GM08714 (cell line): ENCODE data around the gene E2F7.
A peak's percentile ranks its signal among the peaks of the same experiment; 100 is the strongest.
"Not testable (repeated sequence)": the region's sequence is repeated elsewhere in the genome, so short reads cannot be mapped to it uniquely, and the experiment has no call there.

Source experiments
- H3K4me3 ChIP-seq: fragments of 200-500 bp; sonication (Bioruptor generic); 2 replicates; pipeline ENCODE4 v1.5.1; 2014; ENCODE audit warnings: mild to moderate bottlenecking, low read length, inconsistent platforms
- ZNF274 ChIP-seq: IDR thresholded peaks from 2 replicates; pipeline ENCODE4 v1.6.1; 2012; ENCODE audit warnings: mild to moderate bottlenecking, low read depth, low read length

E2F7 gene

DNA sequence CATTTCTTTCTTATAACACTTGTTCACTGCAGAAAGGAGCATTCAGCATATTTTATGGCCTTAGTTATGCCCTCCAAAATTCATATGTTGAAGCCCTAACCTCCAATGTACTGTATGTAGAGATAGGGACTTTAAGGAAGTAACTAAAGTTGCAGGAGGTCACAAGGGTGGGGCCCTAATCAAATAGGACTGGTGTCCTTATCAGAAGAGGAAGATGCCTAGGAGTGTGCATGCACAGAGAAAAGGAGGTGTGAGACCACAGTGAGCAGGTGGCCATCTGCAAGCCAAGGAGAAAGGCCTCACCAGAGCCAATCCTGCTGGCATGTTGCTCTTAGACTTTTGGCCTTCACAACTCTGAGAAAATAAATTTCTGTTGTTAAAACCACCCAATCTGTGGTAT lies 12.9 kb upstream of the E2F7 start:
- no peak for TF ChIP-seq ZNF274
- H3K4me3 ChIP-seq = no peak overlapping the region

DNA sequence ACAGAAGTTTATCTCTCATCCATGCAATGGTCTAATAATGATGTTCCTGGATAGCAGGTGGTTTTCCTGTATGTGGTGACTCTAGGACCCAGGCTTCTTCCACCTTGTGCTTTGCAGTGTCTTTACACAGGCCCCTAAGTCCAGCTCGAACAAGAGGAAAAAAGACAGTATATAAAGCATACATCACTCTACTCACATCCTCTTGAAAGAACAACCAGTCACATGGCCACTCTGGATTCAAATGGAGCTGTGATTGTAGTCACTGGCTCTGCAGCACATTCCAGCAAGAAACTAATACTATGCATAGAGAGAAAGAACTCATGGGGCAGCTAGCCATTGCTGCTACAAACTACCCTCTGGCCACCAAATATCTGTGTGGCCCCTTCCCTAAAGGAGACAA lies 11.5 kb upstream of the E2F7 start:
- H3K4me3 ChIP-seq = no peak overlapping the region
- TF ChIP-seq ZNF274 = no peak

DNA sequence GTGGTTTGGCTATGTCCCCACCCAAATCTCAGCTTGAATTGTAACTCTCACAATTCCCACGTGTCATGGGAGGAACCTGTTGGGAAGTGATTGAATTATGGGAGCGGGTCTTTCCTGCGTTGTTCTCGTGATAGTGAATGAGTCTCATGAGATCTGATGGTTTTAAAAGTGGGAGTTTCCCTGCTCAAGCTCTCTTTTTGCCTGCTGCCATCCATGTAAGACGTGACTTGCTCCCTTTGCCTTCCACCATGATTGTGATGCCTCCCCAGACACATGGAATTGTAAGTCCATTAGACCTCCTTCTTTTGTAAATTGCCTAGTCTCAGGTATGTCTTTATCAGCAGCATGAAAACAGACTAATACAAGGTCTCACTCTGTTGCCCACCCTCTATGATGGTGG lies 8.5 kb upstream of the E2F7 start:
- H3K4me3 ChIP-seq = not testable (repeated sequence)

DNA sequence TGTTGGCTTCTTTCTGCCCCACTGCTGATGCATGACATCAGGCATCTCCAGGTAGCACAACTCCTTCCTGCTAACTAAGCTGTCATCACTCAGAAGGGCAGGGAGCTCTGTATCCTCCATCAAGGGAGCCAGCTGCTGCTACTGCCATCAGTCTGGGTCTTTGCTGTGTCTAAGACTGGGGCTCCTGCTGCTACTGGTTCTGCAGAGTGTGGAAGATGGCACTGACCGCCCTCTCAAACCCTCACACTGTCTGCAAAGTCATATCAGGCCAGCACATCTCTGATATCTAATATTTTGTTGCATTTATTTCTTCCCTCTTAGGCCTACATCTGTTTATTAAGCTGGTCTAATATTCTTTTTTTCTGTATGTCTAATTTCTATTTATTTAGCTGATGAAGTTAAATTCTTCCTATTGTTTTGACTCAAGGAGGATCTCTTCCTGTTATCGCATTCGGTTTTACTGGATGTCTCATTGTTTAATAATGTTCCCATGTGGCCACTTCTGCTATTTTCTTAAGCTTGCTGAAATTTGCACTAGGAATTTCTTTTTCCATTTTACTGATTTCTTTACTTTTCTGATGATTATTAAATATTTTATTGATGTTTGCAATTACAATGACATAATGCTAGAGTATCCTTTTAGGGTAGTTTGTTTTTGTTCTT lies 7.6 kb upstream of the E2F7 start:
- TF ChIP-seq ZNF274 = no peak
- no peak overlapping the region for H3K4me3 ChIP-seq

DNA sequence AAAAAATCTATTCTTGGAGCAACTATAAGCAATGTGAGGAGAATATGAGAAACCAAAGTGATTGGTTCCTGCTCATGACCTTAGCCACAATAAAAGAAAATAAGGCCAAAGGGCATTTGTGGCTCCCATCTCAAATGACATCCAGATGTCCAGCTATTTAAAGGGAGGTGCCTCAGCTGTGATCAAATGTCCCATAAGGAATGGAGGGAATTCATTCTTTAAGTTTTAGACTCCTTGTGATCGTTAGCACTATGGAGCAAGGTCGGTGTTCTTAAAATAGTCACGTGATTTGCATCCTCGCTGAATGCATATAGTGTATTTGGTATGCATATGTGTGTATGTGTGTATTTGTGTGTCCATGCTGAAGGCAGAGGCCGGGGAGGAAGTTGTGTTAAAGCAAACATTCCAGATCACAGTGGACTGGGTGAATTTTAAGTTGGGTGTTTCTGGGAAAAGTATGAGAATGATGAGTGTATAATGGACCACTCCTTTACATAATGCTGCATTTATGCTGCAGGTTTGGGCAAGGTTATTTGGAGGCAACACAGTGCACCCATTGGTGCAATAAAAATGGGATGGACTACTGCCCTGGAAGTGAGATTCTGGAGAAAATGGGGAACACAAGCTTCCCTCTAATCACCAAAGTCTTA lies 5.6 kb upstream of the E2F7 start:
- H3K4me3 ChIP-seq = no peak overlapping the region
- TF ChIP-seq ZNF274 = no peak

DNA sequence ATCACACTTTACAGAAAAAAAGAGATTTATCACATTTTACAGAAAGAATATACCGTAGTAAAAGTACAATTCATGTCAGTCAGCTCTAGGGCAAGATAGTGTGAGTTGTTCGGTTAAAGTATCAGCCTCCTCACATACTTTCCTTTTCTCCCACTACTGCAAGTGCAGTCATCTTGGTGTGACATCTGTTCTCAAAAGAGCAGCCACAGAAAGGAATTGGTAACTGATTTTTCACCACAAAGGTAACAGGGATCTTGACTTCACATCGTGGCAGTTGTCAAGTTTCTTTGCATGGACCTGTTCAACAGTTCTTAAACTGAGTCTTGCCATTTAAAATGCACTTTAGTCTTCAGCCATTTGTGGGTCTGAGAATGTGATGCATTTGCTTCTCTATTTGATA lies 5.0 kb upstream of the E2F7 start:
- H3K4me3 ChIP-seq = no peak overlapping the region
- TF ChIP-seq ZNF274 = no peak

DNA sequence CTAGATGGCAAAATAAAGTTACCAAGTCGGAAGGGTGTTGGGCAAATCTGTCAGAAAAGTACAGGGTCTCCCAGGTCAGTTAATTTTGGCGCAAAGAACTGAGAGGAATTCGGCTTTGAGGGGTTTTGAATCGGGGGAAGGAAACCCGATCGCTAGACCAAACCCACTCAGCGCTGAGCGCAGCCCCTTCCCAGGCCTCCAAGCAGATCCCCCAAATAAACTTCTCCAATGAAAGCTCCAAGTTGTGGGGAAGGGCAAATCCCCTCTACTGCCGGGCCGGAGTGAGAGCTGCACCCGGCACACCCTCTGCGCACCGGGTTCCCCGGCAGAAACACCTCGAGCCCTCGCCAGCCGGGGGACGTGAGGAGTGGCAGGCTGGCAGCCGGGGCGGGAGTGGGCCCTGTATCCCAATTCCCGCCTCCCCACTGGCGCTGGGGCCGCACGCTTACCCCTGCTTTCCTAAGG lies 441 bp downstream of the E2F7 start:
- H3K4me3 ChIP-seq = peak overlapping the region; percentile 95
- no peak for TF ChIP-seq ZNF274

DNA sequence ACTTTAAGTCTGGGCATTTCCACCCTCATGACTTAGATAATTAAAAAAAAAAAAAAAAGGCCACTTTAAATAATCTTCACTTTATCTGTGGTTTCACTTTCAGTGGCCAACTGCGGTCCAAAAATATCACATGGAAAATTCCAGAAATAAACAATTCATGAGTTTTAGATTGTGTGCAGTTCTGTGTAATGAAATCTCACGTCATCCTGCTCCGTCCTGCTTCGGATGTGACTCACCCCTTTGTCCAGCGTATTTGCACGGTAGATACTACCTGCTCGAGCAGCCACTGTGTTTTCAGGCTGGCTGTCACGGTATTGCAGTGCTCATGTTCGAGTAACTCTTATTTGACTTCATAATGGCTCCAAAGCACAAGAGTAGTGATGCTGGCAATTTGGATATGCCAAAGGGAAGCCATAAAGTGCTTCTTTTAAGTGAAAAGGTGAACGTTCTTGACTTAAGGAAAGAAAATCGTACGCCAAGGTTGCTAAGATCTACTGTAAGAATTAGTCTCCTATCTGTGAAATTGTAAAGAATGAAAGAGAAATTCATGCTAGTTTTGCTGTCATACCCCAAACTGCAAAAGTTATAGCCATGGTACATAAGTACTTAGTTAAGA lies 2.4 kb downstream of the E2F7 start:
- TF ChIP-seq ZNF274 = no peak
- H3K4me3 ChIP-seq = peak overlapping the region; percentile 95

DNA sequence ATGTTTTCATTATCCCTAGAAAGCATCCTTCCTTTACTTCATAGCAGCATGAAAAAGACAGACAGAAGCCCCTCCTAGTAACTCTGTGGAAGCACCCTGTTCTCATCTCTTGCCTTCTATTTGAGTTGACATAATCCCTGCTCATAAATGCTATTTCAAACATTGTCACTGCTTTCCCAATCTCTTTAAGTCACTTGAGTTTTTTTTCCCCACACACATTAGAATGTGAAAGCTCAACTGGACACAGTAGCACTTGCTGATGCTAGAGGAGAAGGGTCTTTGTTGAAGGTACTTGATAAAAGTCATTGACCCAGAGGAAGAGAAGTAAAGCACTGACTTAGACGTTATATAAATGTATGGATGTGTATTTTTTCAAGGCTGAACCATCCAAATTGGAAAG lies 3.0 kb downstream of the E2F7 start:
- H3K4me3 ChIP-seq = no peak overlapping the region; the same call in 1 of the 2 replicates
- TF ChIP-seq ZNF274 = no peak

DNA sequence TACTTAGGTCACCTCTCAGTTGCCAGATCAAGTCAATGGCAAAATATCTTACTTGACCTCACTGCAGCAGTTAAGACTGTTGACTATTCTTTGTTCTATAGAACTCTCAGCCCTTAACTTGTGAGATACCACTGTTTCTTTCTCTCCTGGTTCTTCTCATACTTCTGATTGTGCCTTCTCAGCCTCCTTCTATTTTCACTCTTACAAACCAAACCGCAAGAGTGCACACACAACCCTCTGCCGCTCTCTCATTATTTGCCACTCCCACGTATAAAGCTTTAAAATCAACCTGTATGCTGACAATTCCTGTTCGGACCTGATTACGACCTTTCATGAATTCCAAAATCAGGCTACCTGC lies 4.5 kb downstream of the E2F7 start:
- TF ChIP-seq ZNF274 = no peak
- H3K4me3 ChIP-seq = peak overlapping the region; percentile 69

DNA sequence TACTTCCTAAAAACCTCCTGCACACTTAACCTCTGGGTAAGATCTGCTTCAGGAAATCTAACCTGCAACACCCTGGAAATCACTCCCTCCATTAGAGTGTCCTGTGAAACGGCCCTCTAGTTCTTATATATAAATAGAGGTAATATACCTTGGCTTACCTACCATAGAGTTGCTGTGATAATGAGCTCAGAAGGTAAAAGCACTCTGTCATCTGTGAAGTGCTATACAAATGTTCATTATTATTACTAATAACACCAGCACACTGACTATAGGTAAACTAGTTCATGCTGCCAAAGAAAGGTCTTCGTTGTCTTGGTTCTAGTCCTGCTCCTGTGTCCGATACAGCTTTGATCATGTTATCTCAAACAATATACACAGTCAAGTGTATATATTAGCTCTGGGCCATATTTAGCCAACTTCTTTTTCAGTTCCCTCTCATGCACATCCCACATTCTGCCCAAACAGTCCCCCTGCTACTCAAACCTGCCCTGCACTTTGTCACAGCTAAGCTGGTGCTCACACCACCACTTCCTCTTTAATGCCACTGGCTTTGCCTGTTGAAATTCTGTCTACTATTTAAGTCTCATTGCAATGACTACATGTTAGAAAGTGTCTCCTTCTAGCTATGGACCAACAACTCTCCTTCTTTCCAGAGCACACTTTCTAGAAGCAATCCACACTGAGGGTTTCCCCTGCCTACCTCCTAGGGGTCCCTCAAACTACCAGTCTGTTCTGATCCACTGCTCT lies 5.1 kb downstream of the E2F7 start:
- TF ChIP-seq ZNF274 = no peak
- peak overlapping the region; percentile 69 for H3K4me3 ChIP-seq

DNA sequence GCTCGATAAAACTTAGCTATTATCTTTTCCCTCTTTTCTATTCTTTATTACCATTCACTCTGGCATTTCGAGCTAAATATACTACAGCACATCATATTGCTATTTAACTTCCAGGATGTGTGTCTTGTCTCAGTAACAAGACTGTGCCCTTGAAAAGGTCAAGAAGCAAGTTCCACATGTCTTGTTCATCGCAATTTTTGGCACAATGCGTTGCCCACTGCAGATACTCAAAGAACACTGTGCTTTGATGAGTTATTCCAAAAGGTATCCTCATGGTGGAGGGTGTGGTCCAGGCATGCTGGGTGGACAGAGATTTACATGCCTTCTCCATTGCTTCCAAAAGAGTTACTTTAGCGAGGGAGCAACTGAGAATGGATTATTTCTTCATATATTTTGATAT lies 6.6 kb downstream of the E2F7 start:
- no peak overlapping the region for H3K4me3 ChIP-seq
- no peak for TF ChIP-seq ZNF274

DNA sequence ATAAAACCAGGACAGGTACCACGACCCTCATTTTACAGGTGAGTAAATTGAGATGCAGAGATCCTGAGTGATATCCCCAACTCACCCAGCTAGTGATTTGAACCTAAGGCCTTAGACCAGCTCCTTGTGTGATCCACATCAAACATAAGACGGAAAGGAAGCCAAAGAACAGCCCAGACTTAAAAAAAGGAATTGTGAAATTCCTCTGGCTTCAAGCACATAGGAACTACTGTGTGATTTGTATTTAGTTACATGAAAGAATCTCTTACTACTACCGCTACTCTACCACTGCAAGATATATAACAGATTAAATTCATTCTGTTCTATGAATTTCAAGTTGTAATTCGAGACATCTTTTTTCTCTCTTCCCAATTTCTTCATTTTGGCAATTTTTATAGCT lies 10.5 kb downstream of the E2F7 start:
- no peak overlapping the region for H3K4me3 ChIP-seq
- no peak for TF ChIP-seq ZNF274

DNA sequence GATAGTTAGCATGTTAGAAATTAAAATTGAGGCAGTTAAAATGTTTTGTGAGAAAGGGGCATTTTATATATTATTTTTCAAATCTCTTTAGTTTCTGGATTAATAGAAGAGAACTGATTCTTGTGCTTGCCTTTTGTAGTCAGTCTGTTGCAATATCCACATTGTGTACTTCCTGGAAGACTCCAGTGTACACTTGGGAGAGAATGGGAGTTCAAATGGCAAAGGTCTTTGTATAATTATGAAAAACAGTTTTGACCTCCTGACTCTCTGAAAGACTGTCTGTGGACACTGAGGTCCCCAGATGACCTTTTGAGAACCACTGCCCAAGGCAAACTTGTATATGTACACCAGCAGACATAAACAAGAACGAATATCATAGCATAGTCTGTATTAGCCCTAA lies 12.1 kb downstream of the E2F7 start:
- H3K4me3 ChIP-seq = no peak overlapping the region
- TF ChIP-seq ZNF274 = no peak
